PC-9 (cell line): Measurements from ENCODE around the gene EZH2. TPM values are rescaled to one million over a fixed set of nuclear protein-coding genes. Genes with fewer than 3 reads are reported as not detected.

Experiments
- BruUV-seq: library from RNA; stranded (reverse); fragments of 400-500 nt; replicated peaks from 2 replicates; lab custom pipeline; 2021; lab: Mats Ljungman, UMichigan
- CTCF ChIA-PET: fragments of 300-600 bp; sonication (Branson Sonifier 250); formaldehyde crosslinking; loops from one replicate; lab custom pipeline; 2022; ENCODE audit warnings: antibody characterized with exemption; lab: Charles Lee
- POLR2A ChIA-PET: fragments of 300-600 bp; sonication (Branson Sonifier 250); formaldehyde crosslinking; loops from one replicate; lab custom pipeline; 2022; ENCODE audit warnings: antibody characterized with exemption; ENCODE audit not compliant: unreplicated experiment; lab: Charles Lee
- DNase-seq, 2 experiments: peaks; one replicate each; pipeline versions ENCODE4 v3.0.0 to v3.0.0-alpha.2; 2015 to 2022; ENCODE audit warnings: mixed read lengths in 1 of 2
- H2AFZ ChIP-seq: fragments of 200-600 bp; sonication (generic); 2 replicates; pipeline ENCODE4 v1.8.1; 2017; ENCODE audit warnings: antibody characterized with exemption
- H3F3A ChIP-seq: fragments of 200-600 bp; sonication (generic); 2 replicates; pipeline ENCODE4 v1.8.1; 2017; ENCODE audit warnings: antibody characterized with exemption, mild to moderate bottlenecking, low read depth; ENCODE audit not compliant: insufficient read depth
- H3K27ac ChIP-seq: fragments of 200-600 bp; sonication (generic); 2 replicates; pipeline ENCODE4 v1.6.1; 2016; ENCODE audit warnings: mixed run types
- H3K27me3 ChIP-seq: fragments of 200-600 bp; sonication (generic); 2 replicates; pipeline ENCODE4 v1.6.1; 2016; ENCODE audit warnings: low read depth, mixed run types; ENCODE audit not compliant: insufficient read depth
- H3K36me3 ChIP-seq: fragments of 200-600 bp; sonication (generic); 2 replicates; pipeline ENCODE4 v1.6.1; 2016; ENCODE audit warnings: low read depth, mixed run types
- H3K4me1 ChIP-seq: fragments of 200-600 bp; sonication (generic); replicated peaks from 2 replicates; pipeline ENCODE4 v1.6.1; 2016; ENCODE audit warnings: mixed run types; ENCODE audit not compliant: insufficient read depth
- H3K4me2 ChIP-seq: fragments of 200-600 bp; sonication (generic); 2 replicates; pipeline ENCODE4 v1.6.1; 2017; ENCODE audit warnings: mixed run types
- H3K4me3 ChIP-seq: fragments of 200-600 bp; sonication (generic); 2 replicates; pipeline ENCODE4 v1.6.1; 2016; ENCODE audit warnings: mixed run types
- H3K79me2 ChIP-seq: fragments of 200-600 bp; sonication (generic); 2 replicates; pipeline ENCODE4 v1.6.1; 2017; ENCODE audit warnings: low read depth, mixed run types
- H3K9me2 ChIP-seq: fragments of 200-600 bp; sonication (generic); 2 replicates; pipeline ENCODE4 v1.8.1; 2017; ENCODE audit warnings: mild to moderate bottlenecking; ENCODE audit not compliant: insufficient read depth
- H3K9me3 ChIP-seq: fragments of 200-600 bp; sonication (generic); 2 replicates; pipeline ENCODE4 v1.8.1; 2016; ENCODE audit warnings: low read depth; ENCODE audit not compliant: insufficient read depth
- H4K20me1 ChIP-seq: fragments of 200-600 bp; sonication (generic); 2 replicates; pipeline ENCODE4 v1.8.1; 2017; ENCODE audit not compliant: insufficient read depth
- CTCF ChIP-seq: fragments of 200-600 bp; sonication (generic); conservative IDR thresholded peaks from 2 replicates; pipeline ENCODE4 v1.6.1; 2017; ENCODE audit warnings: mixed run types, antibody characterized with exemption, mild to moderate bottlenecking, moderate library complexity
- EZH2 ChIP-seq: fragments of 200-600 bp; sonication (generic); IDR thresholded peaks from 2 replicates; pipeline ENCODE4 v1.8.0; 2017; ENCODE audit warnings: antibody characterized with exemption, low read depth
- intact Hi-C: fragments of 100-400 bp; cut with micrococcal nuclease; formaldehyde crosslinking; loops from one replicate; pipeline ENCODE4 v1.10.0; 2022; ENCODE audit not compliant: unreplicated experiment
- total RNA-seq: library from RNA; stranded (reverse); gene quantifications from 2 replicates; pipeline ENCODE4 v1.2.3, GENCODE V29; 2021

Gene EZH2
- total RNA-seq, 1 experiment from 2014 or later, result 48.6 TPM

- POLR2A ChIA-PET, result no interaction called here
These were observed 84.1 kb downstream of the EZH2 start for GRCh38 chr7:148799893-148800555.

GRCh38 chr7:148796841-148797240, 87.2 kb downstream of the EZH2 start:
- CTCF ChIA-PET, result no interaction called here
- BruUV-seq, result no TSS peak
- intact Hi-C loops, result no loop called here

More at GRCh38 chr7:148799893-148800555, 84.1 kb downstream of the EZH2 start:
- H3F3A ChIP-seq, result peaks cover 8% of the 10 kb centered on the region; the same call in 1 of the 2 replicates
- H2AFZ ChIP-seq, result no peak overlapping the region
- no peak for DNase-seq
- peaks cover 31% of the 10 kb centered on the region; the same call in 1 of the 2 replicates for H3K36me3 ChIP-seq
- 0 out of 2 replicates have a peak, but pooled peaks cover 3% of the 10 kb centered on the region for H4K20me1 ChIP-seq
- no TSS peak for BruUV-seq
- H3K9me2 ChIP-seq, result no peaks in the 10 kb centered on the region
- intact Hi-C loops, result no loop called here
- no peak overlapping the region for H3K4me3 ChIP-seq
- no peak overlapping the region for H3K4me2 ChIP-seq
- H3K4me1 ChIP-seq, result no peaks in the 10 kb centered on the region
- CTCF ChIA-PET, result no interaction called here
- no peaks in the 10 kb centered on the region for H3K79me2 ChIP-seq
- no peak overlapping the region for H3K27ac ChIP-seq
- no peaks in the 10 kb centered on the region for H3K27me3 ChIP-seq
- TF ChIP-seq EZH2, result no peak
- no peak for TF ChIP-seq CTCF
- H3K9me3 ChIP-seq, result no peaks in the 10 kb centered on the region

DNA sequence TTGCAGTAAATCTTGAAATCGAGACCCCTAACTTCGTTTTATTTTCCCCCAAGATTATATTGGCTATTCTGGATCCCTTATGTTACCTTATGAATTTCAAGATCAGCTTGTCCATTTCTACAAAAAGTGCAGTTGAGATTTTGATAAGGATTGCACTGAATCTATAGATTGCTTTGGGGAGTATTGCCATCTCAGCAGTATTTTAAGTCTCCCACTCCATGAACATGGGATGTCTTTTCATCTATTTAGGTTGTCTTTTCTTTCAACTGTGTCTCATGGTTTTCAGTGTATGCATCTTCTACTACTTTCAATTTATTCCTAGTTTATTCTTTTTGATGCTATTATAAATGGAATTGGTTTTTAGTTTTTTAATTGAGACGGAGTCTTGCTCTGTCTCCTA, 89.6 kb downstream of the EZH2 start:
- H3K9me3 ChIP-seq, result no peaks in the 10 kb centered on the region
- H3K4me1 ChIP-seq, result no peaks in the 10 kb centered on the region
- no peaks in the 10 kb centered on the region for H3K27me3 ChIP-seq
- no peak overlapping the region for H2AFZ ChIP-seq
- H3K9me2 ChIP-seq, result no peaks in the 10 kb centered on the region
- POLR2A ChIA-PET, result no interaction called here
- no peaks in the 10 kb centered on the region for H4K20me1 ChIP-seq
- TF ChIP-seq EZH2 (no peak), CTCF (no peak)
- CTCF ChIA-PET, result no interaction called here
- no peak for DNase-seq
- H3K4me3 ChIP-seq, result no peak overlapping the region
- H3K4me2 ChIP-seq, result no peak overlapping the region
- H3K27ac ChIP-seq, result no peak overlapping the region
- H3F3A ChIP-seq, result no peaks in the 10 kb centered on the region
- H3K79me2 ChIP-seq, result no peaks in the 10 kb centered on the region
- intact Hi-C loops, result no loop called here
- BruUV-seq, result no TSS peak
- H3K36me3 ChIP-seq, result peaks cover 60% of the 10 kb centered on the region

More at GRCh38 chr7:148796841-148797240, 87.2 kb downstream of the EZH2 start:
- POLR2A ChIA-PET, result no interaction called here
- Histone ChIP-seq H3K9me2 (no peaks in the 10 kb centered on the region), H3K27me3 (no peaks in the 10 kb centered on the region), H3K4me2 (no peak overlapping the region), H3F3A (peaks cover 2% of the 10 kb centered on the region; the same call in 1 of the 2 replicates), H2AFZ (no peak overlapping the region), H3K36me3 (peaks cover 53% of the 10 kb centered on the region), H3K27ac (no peak overlapping the region), H4K20me1 (no peaks in the 10 kb centered on the region), H3K79me2 (no peaks in the 10 kb centered on the region), H3K9me3 (no peaks in the 10 kb centered on the region), H3K4me1 (no peaks in the 10 kb centered on the region), H3K4me3 (no peak overlapping the region)
- no peak for DNase-seq
- TF ChIP-seq EZH2 (no peak), CTCF (no peak)
